ENCODE measurements around the gene KCNH4.

DNA sequence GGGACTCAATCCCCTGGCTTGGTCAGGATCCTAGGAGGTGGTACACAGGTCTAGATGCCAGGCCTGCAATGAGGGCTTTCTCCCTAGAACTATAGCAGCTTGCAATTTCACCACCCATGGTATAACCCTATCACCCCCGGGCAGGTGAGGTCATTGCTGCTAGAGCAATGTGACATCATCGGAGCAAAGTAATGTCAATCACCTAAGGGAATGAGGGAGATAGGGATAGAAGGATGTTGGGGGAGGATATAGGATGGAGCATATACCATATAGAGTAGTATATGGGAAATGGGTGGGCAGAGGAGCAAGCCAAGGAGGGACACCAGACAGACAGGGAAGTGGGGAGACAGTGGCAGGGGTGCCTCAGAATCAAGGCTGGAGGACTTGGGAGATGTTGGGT is 3.3 kb downstream of the KCNH4 start:
- TF ChIP-seq POLR2A (IDR thresholded peaks at IDR 0.05), result no peak
- TF ChIP-seq, protein P1, sequence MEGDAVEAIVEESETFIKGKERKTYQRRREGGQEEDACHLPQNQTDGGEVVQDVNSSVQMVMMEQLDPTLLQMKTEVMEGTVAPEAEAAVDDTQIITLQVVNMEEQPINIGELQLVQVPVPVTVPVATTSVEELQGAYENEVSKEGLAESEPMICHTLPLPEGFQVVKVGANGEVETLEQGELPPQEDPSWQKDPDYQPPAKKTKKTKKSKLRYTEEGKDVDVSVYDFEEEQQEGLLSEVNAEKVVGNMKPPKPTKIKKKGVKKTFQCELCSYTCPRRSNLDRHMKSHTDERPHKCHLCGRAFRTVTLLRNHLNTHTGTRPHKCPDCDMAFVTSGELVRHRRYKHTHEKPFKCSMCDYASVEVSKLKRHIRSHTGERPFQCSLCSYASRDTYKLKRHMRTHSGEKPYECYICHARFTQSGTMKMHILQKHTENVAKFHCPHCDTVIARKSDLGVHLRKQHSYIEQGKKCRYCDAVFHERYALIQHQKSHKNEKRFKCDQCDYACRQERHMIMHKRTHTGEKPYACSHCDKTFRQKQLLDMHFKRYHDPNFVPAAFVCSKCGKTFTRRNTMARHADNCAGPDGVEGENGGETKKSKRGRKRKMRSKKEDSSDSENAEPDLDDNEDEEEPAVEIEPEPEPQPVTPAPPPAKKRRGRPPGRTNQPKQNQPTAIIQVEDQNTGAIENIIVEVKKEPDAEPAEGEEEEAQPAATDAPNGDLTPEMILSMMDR (IDR thresholded peaks at IDR 0.05), result no peak
